Measurements from ENCODE around the gene CNBD2.
"Not testable (repeated sequence)": the region's sequence is repeated elsewhere in the genome, so short reads cannot be mapped to it uniquely, and the experiment has no call there.

DNA sequence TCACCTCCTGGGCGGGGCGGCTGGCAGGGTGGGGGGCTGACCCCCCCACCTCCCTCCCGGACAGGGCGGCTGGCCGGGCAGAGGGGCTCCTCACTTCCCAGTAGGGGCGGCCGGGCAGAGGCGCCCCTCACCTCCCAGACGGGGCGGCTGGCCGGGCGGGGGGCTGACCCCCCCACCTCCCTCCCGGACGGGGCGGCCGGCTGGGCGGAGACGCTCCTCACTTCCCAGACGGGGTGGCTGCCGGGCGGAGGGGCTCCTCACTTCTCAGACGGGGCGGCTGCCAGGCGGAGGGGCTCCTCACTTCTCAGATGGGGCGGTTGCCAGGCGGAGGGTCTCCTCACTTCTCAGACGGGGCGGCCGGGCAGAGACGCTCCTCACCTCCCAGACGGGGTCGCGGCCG lies 32.9 kb downstream of the CNBD2 start:
- TF ChIP-seq ZSCAN18 (tag by site-specific recombination; IDR thresholded peaks at IDR 0.05); ZNF223 (tag by site-specific recombination; IDR thresholded peaks at IDR 0.05); ZNF311 (tag by site-specific recombination; IDR thresholded peaks at IDR 0.05; ENCODE audit: borderline replicate concordance): not testable (repeated sequence)
- TF ChIP-seq, protein P1, sequence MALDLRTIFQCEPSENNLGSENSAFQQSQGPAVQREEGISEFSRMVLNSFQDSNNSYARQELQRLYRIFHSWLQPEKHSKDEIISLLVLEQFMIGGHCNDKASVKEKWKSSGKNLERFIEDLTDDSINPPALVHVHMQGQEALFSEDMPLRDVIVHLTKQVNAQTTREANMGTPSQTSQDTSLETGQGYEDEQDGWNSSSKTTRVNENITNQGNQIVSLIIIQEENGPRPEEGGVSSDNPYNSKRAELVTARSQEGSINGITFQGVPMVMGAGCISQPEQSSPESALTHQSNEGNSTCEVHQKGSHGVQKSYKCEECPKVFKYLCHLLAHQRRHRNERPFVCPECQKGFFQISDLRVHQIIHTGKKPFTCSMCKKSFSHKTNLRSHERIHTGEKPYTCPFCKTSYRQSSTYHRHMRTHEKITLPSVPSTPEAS (tag by site-specific recombination; IDR thresholded peaks at IDR 0.05), result not testable (repeated sequence)
